ENCODE results near the gene TNC. TPM values are rescaled to one million over a fixed set of nuclear protein-coding genes. Genes with fewer than 3 reads are reported as not detected.

The TNC gene
- total RNA-seq, 1 experiment from 2014 or later = 5.7 TPM

DNA sequence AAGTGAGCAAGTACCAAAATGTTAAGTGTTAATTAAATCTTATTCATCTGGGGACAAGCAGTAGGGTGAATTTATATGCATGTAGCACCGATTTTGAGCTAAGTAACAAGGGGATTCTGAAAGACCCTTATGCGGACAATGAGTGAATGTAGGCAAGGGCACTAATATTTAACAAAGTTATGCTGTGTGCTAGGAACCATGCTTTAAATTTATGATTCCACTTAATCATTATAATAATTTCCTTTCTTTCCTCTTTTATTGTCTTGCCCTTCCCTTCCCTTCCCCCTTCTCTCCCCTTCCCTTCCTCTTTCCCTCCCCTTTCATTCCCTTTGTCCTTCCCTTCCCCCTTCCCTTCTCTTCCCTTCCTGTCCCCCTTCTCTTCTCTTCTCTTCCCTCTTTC, 25.7 kb upstream of the TNC start:
- Histone ChIP-seq H3K27me3 (ENCODE audit: control insufficient read depth, insufficient read depth, low read length) (no peaks in the 10 kb centered on the region), H3K4me1 (ENCODE audit: control insufficient read depth, insufficient read depth, low read length) (no peaks in the 10 kb centered on the region), H3K27ac (ENCODE audit: low read length) (no peak overlapping the region), H3K36me3 (ENCODE audit: control insufficient read depth, insufficient read depth, low read length) (no peaks in the 10 kb centered on the region), H3K9me3 (ENCODE audit: control insufficient read depth, insufficient read depth, low read depth, low read length) (no peaks in the 10 kb centered on the region), H3K4me3 (ENCODE audit: low read depth in 2 of 2, low read length in 2 of 2) (no peak overlapping the region)
- TF ChIP-seq, protein P1, sequence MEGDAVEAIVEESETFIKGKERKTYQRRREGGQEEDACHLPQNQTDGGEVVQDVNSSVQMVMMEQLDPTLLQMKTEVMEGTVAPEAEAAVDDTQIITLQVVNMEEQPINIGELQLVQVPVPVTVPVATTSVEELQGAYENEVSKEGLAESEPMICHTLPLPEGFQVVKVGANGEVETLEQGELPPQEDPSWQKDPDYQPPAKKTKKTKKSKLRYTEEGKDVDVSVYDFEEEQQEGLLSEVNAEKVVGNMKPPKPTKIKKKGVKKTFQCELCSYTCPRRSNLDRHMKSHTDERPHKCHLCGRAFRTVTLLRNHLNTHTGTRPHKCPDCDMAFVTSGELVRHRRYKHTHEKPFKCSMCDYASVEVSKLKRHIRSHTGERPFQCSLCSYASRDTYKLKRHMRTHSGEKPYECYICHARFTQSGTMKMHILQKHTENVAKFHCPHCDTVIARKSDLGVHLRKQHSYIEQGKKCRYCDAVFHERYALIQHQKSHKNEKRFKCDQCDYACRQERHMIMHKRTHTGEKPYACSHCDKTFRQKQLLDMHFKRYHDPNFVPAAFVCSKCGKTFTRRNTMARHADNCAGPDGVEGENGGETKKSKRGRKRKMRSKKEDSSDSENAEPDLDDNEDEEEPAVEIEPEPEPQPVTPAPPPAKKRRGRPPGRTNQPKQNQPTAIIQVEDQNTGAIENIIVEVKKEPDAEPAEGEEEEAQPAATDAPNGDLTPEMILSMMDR (IDR thresholded peaks at IDR 0.05) = no peak
- no peak for TF ChIP-seq SIN3A (IDR thresholded peaks at IDR 0.05; ENCODE audit: borderline replicate concordance, insufficient read depth, low read depth, low read length)
- TF ChIP-seq TCF7L2 (IDR thresholded peaks at IDR 0.05; ENCODE audit: low read depth, low read length) = no peak
- TF ChIP-seq POLR2AphosphoS5 (IDR thresholded peaks at IDR 0.05; ENCODE audit: low read depth, low read length) = no peak
- TF ChIP-seq, protein P2, sequence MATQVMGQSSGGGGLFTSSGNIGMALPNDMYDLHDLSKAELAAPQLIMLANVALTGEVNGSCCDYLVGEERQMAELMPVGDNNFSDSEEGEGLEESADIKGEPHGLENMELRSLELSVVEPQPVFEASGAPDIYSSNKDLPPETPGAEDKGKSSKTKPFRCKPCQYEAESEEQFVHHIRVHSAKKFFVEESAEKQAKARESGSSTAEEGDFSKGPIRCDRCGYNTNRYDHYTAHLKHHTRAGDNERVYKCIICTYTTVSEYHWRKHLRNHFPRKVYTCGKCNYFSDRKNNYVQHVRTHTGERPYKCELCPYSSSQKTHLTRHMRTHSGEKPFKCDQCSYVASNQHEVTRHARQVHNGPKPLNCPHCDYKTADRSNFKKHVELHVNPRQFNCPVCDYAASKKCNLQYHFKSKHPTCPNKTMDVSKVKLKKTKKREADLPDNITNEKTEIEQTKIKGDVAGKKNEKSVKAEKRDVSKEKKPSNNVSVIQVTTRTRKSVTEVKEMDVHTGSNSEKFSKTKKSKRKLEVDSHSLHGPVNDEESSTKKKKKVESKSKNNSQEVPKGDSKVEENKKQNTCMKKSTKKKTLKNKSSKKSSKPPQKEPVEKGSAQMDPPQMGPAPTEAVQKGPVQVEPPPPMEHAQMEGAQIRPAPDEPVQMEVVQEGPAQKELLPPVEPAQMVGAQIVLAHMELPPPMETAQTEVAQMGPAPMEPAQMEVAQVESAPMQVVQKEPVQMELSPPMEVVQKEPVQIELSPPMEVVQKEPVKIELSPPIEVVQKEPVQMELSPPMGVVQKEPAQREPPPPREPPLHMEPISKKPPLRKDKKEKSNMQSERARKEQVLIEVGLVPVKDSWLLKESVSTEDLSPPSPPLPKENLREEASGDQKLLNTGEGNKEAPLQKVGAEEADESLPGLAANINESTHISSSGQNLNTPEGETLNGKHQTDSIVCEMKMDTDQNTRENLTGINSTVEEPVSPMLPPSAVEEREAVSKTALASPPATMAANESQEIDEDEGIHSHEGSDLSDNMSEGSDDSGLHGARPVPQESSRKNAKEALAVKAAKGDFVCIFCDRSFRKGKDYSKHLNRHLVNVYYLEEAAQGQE (IDR thresholded peaks at IDR 0.05; ENCODE audit: insufficient read depth in 1 of 2, low read depth in 2 of 2, low read length in 1 of 2) = no peak
- in situ Hi-C loops (cut with HindIII; ENCODE audit: low pct_unique_long_range_greater_than_20kb, low sequenced_read_pairs) = no loop called here
- intact Hi-C loops (cut with micrococcal nuclease; ENCODE audit: unreplicated experiment) = no loop called here
- DNase-seq (ENCODE audit: low read depth, low spot score) (no peak), ATAC-seq (no peak)
- no TSS peak for BruUV-seq (replicated peaks)
- CTCF ChIA-PET = no interaction called here
- POLR2A ChIA-PET = no interaction called here

DNA sequence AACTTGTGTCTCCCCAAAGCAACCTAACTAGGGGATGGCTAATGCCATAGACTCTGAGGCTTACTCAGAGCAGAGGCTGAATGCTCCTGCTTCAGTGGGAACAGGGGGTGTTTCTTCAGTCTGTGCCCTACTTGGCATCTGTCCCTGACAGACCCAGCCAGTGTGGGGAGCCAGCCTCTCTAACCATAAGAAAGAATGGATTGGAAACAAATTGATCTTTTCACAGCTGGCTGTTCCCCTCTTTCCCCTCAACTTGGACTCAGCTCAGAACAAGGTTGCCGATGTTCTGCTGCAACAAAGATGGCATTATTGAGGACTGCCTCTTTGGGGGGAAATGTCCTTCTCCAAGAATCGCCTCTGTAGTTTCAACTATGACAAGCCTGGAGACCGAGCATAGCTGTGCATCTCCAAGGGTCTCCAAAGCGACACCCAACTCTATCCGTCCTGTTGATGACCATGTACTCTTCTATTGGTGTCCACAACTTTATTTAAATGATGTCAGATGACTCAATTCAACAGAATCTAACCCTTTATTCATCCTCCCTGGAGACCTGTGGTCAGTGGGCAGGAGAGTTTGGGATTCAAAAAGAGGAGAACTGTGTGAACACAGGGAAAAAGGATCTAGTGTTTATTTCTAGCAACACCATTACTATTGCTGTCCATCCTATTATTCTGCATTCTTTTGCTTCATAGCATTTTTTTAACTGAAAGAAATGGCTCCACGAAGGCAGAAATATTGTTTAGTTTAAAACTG, 24.7 kb upstream of the TNC start:
- Histone ChIP-seq H3K9me3 (ENCODE audit: control insufficient read depth, insufficient read depth, low read depth, low read length) (no peaks in the 10 kb centered on the region), H3K27me3 (ENCODE audit: control insufficient read depth, insufficient read depth, low read length) (no peaks in the 10 kb centered on the region), H3K27ac (ENCODE audit: low read length) (no peak overlapping the region), H3K36me3 (ENCODE audit: control insufficient read depth, insufficient read depth, low read length) (no peaks in the 10 kb centered on the region), H3K4me3 (ENCODE audit: low read depth in 2 of 2, low read length in 2 of 2) (no peak overlapping the region), H3K4me1 (ENCODE audit: control insufficient read depth, insufficient read depth, low read length) (no peaks in the 10 kb centered on the region)
- ChIA-PET POLR2A (no interaction called here), CTCF (no interaction called here)
- ATAC-seq = no peak
- intact Hi-C loops (cut with micrococcal nuclease; ENCODE audit: unreplicated experiment) = no loop called here
- in situ Hi-C loops (cut with HindIII; ENCODE audit: low pct_unique_long_range_greater_than_20kb, low sequenced_read_pairs) = no loop called here
- TF ChIP-seq, protein P2 (IDR thresholded peaks at IDR 0.05; ENCODE audit: insufficient read depth in 1 of 2, low read depth in 2 of 2, low read length in 1 of 2) = no peak
- TF ChIP-seq SIN3A (IDR thresholded peaks at IDR 0.05; ENCODE audit: borderline replicate concordance, insufficient read depth, low read depth, low read length) (no peak), TCF7L2 (IDR thresholded peaks at IDR 0.05; ENCODE audit: low read depth, low read length) (no peak), POLR2AphosphoS5 (IDR thresholded peaks at IDR 0.05; ENCODE audit: low read depth, low read length) (no peak)
- TF ChIP-seq, protein P1 (IDR thresholded peaks at IDR 0.05) = no peak
- no TSS peak for BruUV-seq (replicated peaks)
- no peak for DNase-seq (ENCODE audit: low read depth, low spot score)
